PC-3 (cell line): ENCODE measurements around the gene RGS14. TPM values are rescaled to one million over a fixed set of nuclear protein-coding genes. Genes with fewer than 3 reads are reported as not detected.

ENCODE experiments used
- ATAC-seq: fragments of 200-7000 bp; cut with Tn5 transposase; 2 replicates; pipeline ENCODE4 v1.9.1; 2020; ENCODE audit warnings: mild to moderate bottlenecking, moderate library complexity
- BruUV-seq: library from RNA; stranded (reverse); fragments of 400-500 nt; replicated peaks from 2 replicates; lab custom pipeline; 2021; lab: Mats Ljungman, UMichigan
- CTCF ChIA-PET: fragments of 300-600 bp; sonication (Branson Sonifier 250); formaldehyde crosslinking; loops from one replicate; lab custom pipeline; 2022; ENCODE audit warnings: antibody characterized with exemption; lab: Charles Lee
- POLR2A ChIA-PET: fragments of 300-600 bp; sonication (Branson Sonifier 250); formaldehyde crosslinking; loops from one replicate; lab custom pipeline; 2022; ENCODE audit warnings: antibody characterized with exemption; ENCODE audit not compliant: unreplicated experiment; lab: Charles Lee
- DNase-seq: peaks from one replicate; pipeline ENCODE4 v3.0.0-alpha.2; 2015
- H2AFZ ChIP-seq: fragments of 300-600 bp; sonication (generic); 2 replicates; pipeline ENCODE4 v1.6.0; 2016; ENCODE audit warnings: antibody characterized with exemption, low read length
- H3F3A ChIP-seq: fragments of 300-600 bp; sonication (generic); one replicate; pipeline ENCODE4 v1.6.0; 2017; ENCODE audit warnings: antibody characterized with exemption, low read length, control low read depth, mild to moderate bottlenecking; ENCODE audit not compliant: unreplicated experiment
- H3K27ac ChIP-seq: fragments of 300-600 bp; sonication (generic); 2 replicates; pipeline ENCODE4 v1.5.1; 2016; ENCODE audit warnings: mild to moderate bottlenecking, low read length
- H3K27me3 ChIP-seq: fragments of 300-600 bp; sonication (generic); 2 replicates; pipeline ENCODE4 v1.6.1; 2016; ENCODE audit warnings: low read length, mixed read lengths
- H3K36me3 ChIP-seq: fragments of 300-600 bp; sonication (generic); 2 replicates; pipeline ENCODE4 v1.6.1; 2016; ENCODE audit warnings: low read depth, mixed run types, low read length, mixed read lengths
- H3K4me1 ChIP-seq: fragments of 300-600 bp; sonication (generic); 2 replicates; pipeline ENCODE4 v1.5.1; 2016; ENCODE audit warnings: low read length; ENCODE audit not compliant: insufficient read depth
- H3K4me2 ChIP-seq: fragments of 300-600 bp; sonication (generic); 2 replicates; pipeline ENCODE4 v1.6.0; 2016; ENCODE audit warnings: low read length
- H3K4me3 ChIP-seq: fragments of 300-600 bp; sonication (generic); 2 replicates; pipeline ENCODE4 v1.5.1; 2016; ENCODE audit warnings: mild to moderate bottlenecking, low read length, mixed read lengths
- H3K79me2 ChIP-seq: fragments of 300-600 bp; sonication (generic); 2 replicates; pipeline ENCODE4 v1.6.1; 2017; ENCODE audit warnings: low read length, mixed read lengths
- H3K9ac ChIP-seq: fragments of 300-600 bp; sonication (generic); 2 replicates; pipeline ENCODE4 v1.6.0; 2016; ENCODE audit warnings: mild to moderate bottlenecking, low read length
- H3K9me2 ChIP-seq: fragments of 300-600 bp; sonication (generic); replicated peaks from 2 replicates; pipeline ENCODE4 v1.6.1; 2016; ENCODE audit warnings: mixed run types, low read length, mixed read lengths
- H3K9me3 ChIP-seq: fragments of 300-600 bp; sonication (generic); 2 replicates; pipeline ENCODE4 v1.6.1; 2016; ENCODE audit warnings: low read length, mixed read lengths
- H4K20me1 ChIP-seq: fragments of 300-600 bp; sonication (generic); 2 replicates; pipeline ENCODE4 v1.6.1; 2016; ENCODE audit warnings: low read length, mixed read lengths
- CTCF ChIP-seq: fragments of 300-600 bp; sonication (generic); conservative IDR thresholded peaks from 2 replicates; pipeline ENCODE4 v1.5.1; 2017; ENCODE audit warnings: antibody characterized with exemption, low read depth, mild to moderate bottlenecking, low read length
- EZH2 ChIP-seq: fragments of 300-600 bp; sonication (generic); IDR thresholded peaks from one replicate; pipeline ENCODE4 v1.6.1; 2017; ENCODE audit warnings: antibody characterized with exemption, mild to moderate bottlenecking, low read length; ENCODE audit not compliant: unreplicated experiment
- EZH2phosphoT487 ChIP-seq: fragments of 300-600 bp; sonication (generic); IDR thresholded peaks from 2 replicates; pipeline ENCODE4 v1.6.1; 2018; ENCODE audit warnings: mild to moderate bottlenecking, antibody characterized with exemption, low read length, borderline replicate concordance
- intact Hi-C: fragments of 100-400 bp; cut with micrococcal nuclease; formaldehyde crosslinking; loops from 2 replicates; pipeline ENCODE4 v1.9.0; 2023
- total RNA-seq: library from RNA; depleted of rRNA; stranded (reverse); fragments of >200 nt; gene quantifications from 2 replicates; pipeline ENCODE4 v1.2.3, GENCODE V29; 2014

The RGS14 gene
- total RNA-seq, 1 experiment from 2014 or later, result 32.3 TPM

- Histone ChIP-seq H3K79me2 (no peaks in the 10 kb centered on the region), H3K27ac (no peak overlapping the region), H3K4me3 (no peak overlapping the region), H3K27me3 (no peaks in the 10 kb centered on the region), H3K9me3 (no peaks in the 10 kb centered on the region), H3K4me1 (peaks cover 26% of the 10 kb centered on the region), H2AFZ (no peak overlapping the region), H3K9me2 (no peaks in the 10 kb centered on the region), H3K9ac (no peak overlapping the region), H3K36me3 (no peaks in the 10 kb centered on the region), H4K20me1 (no peaks in the 10 kb centered on the region), H3F3A (no peaks in the 10 kb centered on the region), H3K4me2 (no peak overlapping the region)
- POLR2A ChIA-PET, result no interaction called here
- CTCF ChIA-PET, result no interaction called here
- ATAC-seq (no peak), DNase-seq (no peak)
- no TSS peak for BruUV-seq
- intact Hi-C loops, result no loop called here
- TF ChIP-seq CTCF (no peak), EZH2 (no peak), EZH2phosphoT487 (no peak)
Observed at GRCh38 chr5:177385720-177386119, 28.0 kb downstream of the RGS14 start.

DNA sequence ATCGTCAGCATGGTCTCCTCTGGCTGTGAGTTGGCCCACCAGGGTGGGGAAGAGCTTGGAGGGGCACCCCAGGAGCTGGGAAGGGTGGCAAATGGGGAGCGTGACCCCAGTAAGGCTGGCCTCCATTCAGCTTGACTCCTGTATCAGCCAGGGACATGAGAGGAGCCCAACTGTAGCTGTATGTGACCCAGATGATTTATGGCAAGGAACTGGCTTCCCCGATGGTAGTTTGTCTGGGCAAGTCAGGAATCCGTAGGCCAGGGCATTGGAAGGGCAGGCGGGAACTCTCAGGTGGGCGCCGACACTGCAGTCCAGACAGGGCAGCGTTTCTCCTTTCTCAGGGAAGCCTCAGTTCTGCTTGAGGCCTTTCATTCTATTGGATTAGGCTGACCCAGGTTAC, 28.8 kb downstream of the RGS14 start:
- no TSS peak for BruUV-seq
- Histone ChIP-seq H3K9me3 (no peaks in the 10 kb centered on the region), H3K79me2 (no peaks in the 10 kb centered on the region), H3K36me3 (no peaks in the 10 kb centered on the region), H3K4me3 (no peak overlapping the region), H3K4me2 (no peak overlapping the region), H2AFZ (no peak overlapping the region), H3F3A (no peaks in the 10 kb centered on the region), H4K20me1 (no peaks in the 10 kb centered on the region), H3K9ac (no peak overlapping the region), H3K27ac (no peak overlapping the region), H3K4me1 (peaks cover 27% of the 10 kb centered on the region), H3K9me2 (no peaks in the 10 kb centered on the region), H3K27me3 (no peaks in the 10 kb centered on the region)
- no peak for TF ChIP-seq CTCF
- TF ChIP-seq EZH2, result no peak
- no peak for TF ChIP-seq EZH2phosphoT487
- intact Hi-C loops, result no loop called here
- ATAC-seq (no peak), DNase-seq (no peak)
- ChIA-PET POLR2A (no interaction called here), CTCF (no interaction called here)

- H3K27ac ChIP-seq, result no peak overlapping the region
- ATAC-seq, result no peak
- H3K4me1 ChIP-seq, result peaks cover 27% of the 10 kb centered on the region
- no peaks in the 10 kb centered on the region for H3K36me3 ChIP-seq
- BruUV-seq, result no TSS peak
- H2AFZ ChIP-seq, result no peak overlapping the region
- no peaks in the 10 kb centered on the region for H3K9me2 ChIP-seq
- no peaks in the 10 kb centered on the region for H3K27me3 ChIP-seq
- no peaks in the 10 kb centered on the region for H3K79me2 ChIP-seq
- H3K9me3 ChIP-seq, result no peaks in the 10 kb centered on the region
- POLR2A ChIA-PET, result no interaction called here
- TF ChIP-seq EZH2 (no peak), EZH2phosphoT487 (no peak), CTCF (no peak)
- intact Hi-C loops, result no loop called here
- DNase-seq, result no peak
- CTCF ChIA-PET, result no interaction called here
- H3K4me2 ChIP-seq, result no peak overlapping the region
- H3K9ac ChIP-seq, result no peak overlapping the region
- H3K4me3 ChIP-seq, result no peak overlapping the region
- no peaks in the 10 kb centered on the region for H4K20me1 ChIP-seq
- no peaks in the 10 kb centered on the region for H3F3A ChIP-seq
Observed at GRCh38 chr5:177387405-177387804, 29.7 kb downstream of the RGS14 start.
